Measurements from ENCODE around the gene FALEC. TPM values are rescaled to one million over a fixed set of nuclear protein-coding genes. Genes with fewer than 3 reads are reported as not detected.
A peak's percentile ranks its signal among the peaks of the same experiment; 100 is the strongest.

The FALEC gene
- total RNA-seq, 1 experiment from 2014 or later = not detected

DNA sequence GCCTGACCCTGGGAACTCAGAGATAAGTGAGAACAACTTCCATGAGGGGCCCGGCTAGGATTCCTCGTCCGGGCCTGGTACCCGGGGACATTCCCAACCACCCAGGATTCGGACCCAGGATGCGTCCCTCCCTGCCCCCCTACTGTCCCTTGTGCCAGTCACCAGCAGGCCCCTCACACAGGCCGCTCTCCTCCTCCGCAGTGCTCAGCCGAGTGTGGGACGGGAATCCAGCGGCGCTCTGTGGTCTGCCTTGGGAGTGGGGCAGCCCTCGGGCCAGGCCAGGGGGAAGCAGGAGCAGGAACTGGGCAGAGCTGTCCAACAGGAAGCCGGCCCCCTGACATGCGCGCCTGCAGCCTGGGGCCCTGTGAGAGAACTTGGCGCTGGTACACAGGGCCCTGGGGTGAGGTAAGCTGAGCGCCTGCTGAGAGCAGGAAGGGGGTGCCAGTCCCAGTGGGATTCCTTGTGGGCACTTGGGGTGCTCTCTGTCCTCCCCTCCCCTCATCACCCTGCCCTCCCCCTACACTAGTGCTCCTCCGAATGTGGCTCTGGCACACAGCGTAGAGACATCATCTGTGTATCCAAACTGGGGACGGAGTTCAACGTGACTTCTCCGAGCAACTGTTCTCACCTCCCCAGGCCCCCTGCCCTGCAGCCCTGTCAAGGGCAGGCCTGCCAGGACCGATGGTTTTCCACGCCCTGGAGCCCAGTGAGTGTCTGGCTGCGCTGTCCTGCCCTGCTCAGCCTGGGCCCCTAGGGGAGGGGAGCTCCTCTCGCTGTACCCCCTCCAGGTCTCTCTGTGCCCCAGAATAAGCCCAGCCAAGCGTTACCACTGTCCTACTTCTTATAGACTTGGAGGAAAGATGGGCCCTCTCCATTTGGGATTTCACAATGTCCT, 43.5 kb downstream of the FALEC start:
- BruUV-seq (replicated peaks) = no TSS peak
- Histone ChIP-seq H3K36me3 (ENCODE audit: insufficient read depth, low read length, poor library complexity, severe bottlenecking) (no peaks in the 10 kb centered on the region), H3K27me3 (replicated peaks; ENCODE audit: insufficient read depth, low read depth, low read length, poor library complexity) (no peaks in the 10 kb centered on the region), H3K4me3 (ENCODE audit: low read depth, low read length, poor library complexity, severe bottlenecking) (no peak overlapping the region), H3K27ac (ENCODE audit: low read depth, low read length, poor library complexity, severe bottlenecking) (no peak overlapping the region), H3K4me1 (ENCODE audit: insufficient read depth, low read length, poor library complexity, severe bottlenecking) (peaks cover 25% of the 10 kb centered on the region), H3K9me3 (ENCODE audit: low read depth, low read length, poor library complexity, severe bottlenecking) (no peaks in the 10 kb centered on the region)
- ChIA-PET CTCF (interaction anchor here (0.5 to 2.4 kb wide), 5 partner anchors 8 to 304 kb away, joined by 3 to 13 read pairs (median 4); partner anchors contain the start of gene ENSA), POLR2A (ENCODE audit: low non-redundant PET) (no interaction called here)
- TF ChIP-seq, protein P1, sequence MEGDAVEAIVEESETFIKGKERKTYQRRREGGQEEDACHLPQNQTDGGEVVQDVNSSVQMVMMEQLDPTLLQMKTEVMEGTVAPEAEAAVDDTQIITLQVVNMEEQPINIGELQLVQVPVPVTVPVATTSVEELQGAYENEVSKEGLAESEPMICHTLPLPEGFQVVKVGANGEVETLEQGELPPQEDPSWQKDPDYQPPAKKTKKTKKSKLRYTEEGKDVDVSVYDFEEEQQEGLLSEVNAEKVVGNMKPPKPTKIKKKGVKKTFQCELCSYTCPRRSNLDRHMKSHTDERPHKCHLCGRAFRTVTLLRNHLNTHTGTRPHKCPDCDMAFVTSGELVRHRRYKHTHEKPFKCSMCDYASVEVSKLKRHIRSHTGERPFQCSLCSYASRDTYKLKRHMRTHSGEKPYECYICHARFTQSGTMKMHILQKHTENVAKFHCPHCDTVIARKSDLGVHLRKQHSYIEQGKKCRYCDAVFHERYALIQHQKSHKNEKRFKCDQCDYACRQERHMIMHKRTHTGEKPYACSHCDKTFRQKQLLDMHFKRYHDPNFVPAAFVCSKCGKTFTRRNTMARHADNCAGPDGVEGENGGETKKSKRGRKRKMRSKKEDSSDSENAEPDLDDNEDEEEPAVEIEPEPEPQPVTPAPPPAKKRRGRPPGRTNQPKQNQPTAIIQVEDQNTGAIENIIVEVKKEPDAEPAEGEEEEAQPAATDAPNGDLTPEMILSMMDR (conservative IDR thresholded peaks at IDR 0.05; ENCODE audit: low read depth, low read length) = no peak
- TF ChIP-seq EZH2 (IDR thresholded peaks at IDR 0.05; ENCODE audit: borderline replicate concordance, low read depth, low read length, poor library complexity, severe bottlenecking) = no peak
- DNase-seq (ENCODE audit: low spot score) = no peak
- intact Hi-C loops (cut with micrococcal nuclease; ENCODE audit: unreplicated experiment) = no loop called here

DNA sequence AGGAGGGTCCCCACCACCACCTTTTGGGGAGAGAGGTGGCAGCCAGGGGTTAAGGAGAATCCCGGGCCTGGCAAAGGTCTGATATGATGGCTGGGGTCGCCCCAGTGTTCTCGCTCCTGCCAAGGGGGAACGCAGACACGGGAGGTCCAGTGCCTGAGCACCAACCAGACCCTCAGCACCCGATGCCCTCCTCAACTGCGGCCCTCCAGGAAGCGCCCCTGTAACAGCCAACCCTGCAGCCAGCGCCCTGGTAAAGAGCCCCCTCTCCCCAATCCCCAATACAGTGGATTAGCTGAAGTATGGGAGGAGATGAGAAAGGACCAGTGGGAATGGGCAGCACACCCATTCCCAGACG, 44.1 kb downstream of the FALEC start:
- H3K4me1 ChIP-seq (ENCODE audit: insufficient read depth, low read length, poor library complexity, severe bottlenecking) = peaks cover 29% of the 10 kb centered on the region
- ChIA-PET CTCF (interaction anchor here (0.7 to 2.4 kb wide), 4 partner anchors 8 to 70 kb away, joined by 4 to 13 read pairs (median 4); partner anchors contain the start of gene ENSA), POLR2A (ENCODE audit: low non-redundant PET) (no interaction called here)

DNA sequence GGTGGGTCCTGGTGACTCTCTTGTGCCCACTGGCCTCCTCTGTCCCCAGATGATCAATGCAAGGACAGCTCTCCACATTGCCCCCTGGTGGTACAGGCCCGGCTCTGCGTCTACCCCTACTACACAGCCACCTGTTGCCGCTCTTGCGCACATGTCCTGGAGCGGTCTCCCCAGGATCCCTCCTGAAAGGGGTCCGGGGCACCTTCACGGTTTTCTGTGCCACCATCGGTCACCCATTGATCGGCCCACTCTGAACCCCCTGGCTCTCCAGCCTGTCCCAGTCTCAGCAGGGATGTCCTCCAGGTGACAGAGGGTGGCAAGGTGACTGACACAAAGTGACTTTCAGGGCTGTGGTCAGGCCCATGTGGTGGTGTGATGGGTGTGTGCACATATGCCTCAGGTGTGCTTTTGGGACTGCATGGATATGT, 44.5 kb downstream of the FALEC start:
- ChIA-PET CTCF (interaction anchor here (0.7 to 2.4 kb wide), 5 partner anchors 8 to 69 kb away, joined by 4 to 13 read pairs (median 5); partner anchors contain the start of gene ENSA), POLR2A (ENCODE audit: low non-redundant PET) (no interaction called here)
- intact Hi-C loops (cut with micrococcal nuclease; ENCODE audit: unreplicated experiment) = loop anchor here (1.0 to 10.0 kb wide), 4 partner anchors 62 to 415 kb away; partner anchors contain the start of genes CERS2 and CTSK
- no peaks in the 10 kb centered on the region for H3K27me3 ChIP-seq (replicated peaks; ENCODE audit: insufficient read depth, low read depth, low read length, poor library complexity)
- no peaks in the 10 kb centered on the region for H3K9me3 ChIP-seq (ENCODE audit: low read depth, low read length, poor library complexity, severe bottlenecking)
- no peak overlapping the region for H3K4me3 ChIP-seq (ENCODE audit: low read depth, low read length, poor library complexity, severe bottlenecking)
- no TSS peak for BruUV-seq (replicated peaks)
- TF ChIP-seq, protein P1 (conservative IDR thresholded peaks at IDR 0.05; ENCODE audit: low read depth, low read length) = peak; percentile 97
- TF ChIP-seq EZH2 (IDR thresholded peaks at IDR 0.05; ENCODE audit: borderline replicate concordance, low read depth, low read length, poor library complexity, severe bottlenecking) = no peak
- H3K36me3 ChIP-seq (ENCODE audit: insufficient read depth, low read length, poor library complexity, severe bottlenecking) = no peaks in the 10 kb centered on the region
- DNase-seq (ENCODE audit: low spot score) = peak; percentile 75
- H3K4me1 ChIP-seq (ENCODE audit: insufficient read depth, low read length, poor library complexity, severe bottlenecking) = peaks cover 29% of the 10 kb centered on the region
- peak overlapping the region; percentile 84 for H3K27ac ChIP-seq (ENCODE audit: low read depth, low read length, poor library complexity, severe bottlenecking)

More for the DNA sequence above, 44.1 kb downstream of the FALEC start:
- Histone ChIP-seq H3K27me3 (replicated peaks; ENCODE audit: insufficient read depth, low read depth, low read length, poor library complexity) (no peaks in the 10 kb centered on the region), H3K4me3 (ENCODE audit: low read depth, low read length, poor library complexity, severe bottlenecking) (no peak overlapping the region), H3K27ac (ENCODE audit: low read depth, low read length, poor library complexity, severe bottlenecking) (no peak overlapping the region), H3K9me3 (ENCODE audit: low read depth, low read length, poor library complexity, severe bottlenecking) (no peaks in the 10 kb centered on the region), H3K36me3 (ENCODE audit: insufficient read depth, low read length, poor library complexity, severe bottlenecking) (no peaks in the 10 kb centered on the region)
- DNase-seq (ENCODE audit: low spot score) = no peak
- BruUV-seq (replicated peaks) = no TSS peak
- no peak for TF ChIP-seq EZH2 (IDR thresholded peaks at IDR 0.05; ENCODE audit: borderline replicate concordance, low read depth, low read length, poor library complexity, severe bottlenecking)
- TF ChIP-seq, protein P1 (conservative IDR thresholded peaks at IDR 0.05; ENCODE audit: low read depth, low read length) = no peak
- intact Hi-C loops (cut with micrococcal nuclease; ENCODE audit: unreplicated experiment) = loop anchor here (1.0 to 10.0 kb wide), 4 partner anchors 63 to 415 kb away; partner anchors contain the start of genes CERS2 and CTSK
